CD14-positive monocyte (primary cell): Measurements from ENCODE around the gene CNIH1. TPM values are rescaled to one million over a fixed set of nuclear protein-coding genes. Genes with fewer than 3 reads are reported as not detected.

Source experiments
- DNase-seq, 3 donors: peaks; one replicate each; pipeline ENCODE4 v3.0.0-alpha.2; 2011 to 2022
- H2AFZ ChIP-seq: 2 replicates; pipeline ENCODE4 v1.6.0; 2012; ENCODE audit warnings: mild to moderate bottlenecking, low read depth, low read length, inconsistent platforms; ENCODE audit not compliant: insufficient read depth, poor library complexity, severe bottlenecking
- H3K27ac ChIP-seq, 2 donors: 1 replicate in 1 of 2; 2 replicates in 1 of 2; pipeline ENCODE4 v1.5.1; 2012 to 2013; ENCODE audit warnings: low read length in 2 of 2, control low read depth in 1 of 2, inconsistent platforms in 1 of 2, low read depth in 1 of 2, mild to moderate bottlenecking in 1 of 2
- H3K27me3 ChIP-seq, 2 donors: one replicate each; pipeline versions ENCODE4 v1.6.0 to v1.6.1; 2011 to 2013; ENCODE audit warnings: low read length in 2 of 2; ENCODE audit not compliant: control insufficient read depth in 2 of 2, insufficient read depth in 2 of 2
- H3K36me3 ChIP-seq, 2 donors: replicated peaks in 1 of 2; 1 replicate in 1 of 2; 2 replicates in 1 of 2; pipeline versions ENCODE4 v1.5.1 to v1.6.1; 2012 to 2013; ENCODE audit warnings: low read length in 2 of 2, control low read depth in 1 of 2, inconsistent platforms in 1 of 2, mild to moderate bottlenecking in 1 of 2; ENCODE audit not compliant: insufficient read depth in 2 of 2, control insufficient read depth in 1 of 2
- H3K4me1 ChIP-seq, 2 donors: 1 replicate in 1 of 2; 2 replicates in 1 of 2; pipeline versions ENCODE4 v1.5.1 to v1.6.1; 2012 to 2013; ENCODE audit warnings: low read length in 2 of 2, control low read depth in 1 of 2, inconsistent platforms in 1 of 2, mild to moderate bottlenecking in 1 of 2, moderate library complexity in 1 of 2; ENCODE audit not compliant: insufficient read depth in 2 of 2, control insufficient read depth in 1 of 2
- H3K4me2 ChIP-seq: replicated peaks from 2 replicates; pipeline ENCODE3; 2012; ENCODE audit warnings: low read length, moderate library complexity, mild to moderate bottlenecking; ENCODE audit not compliant: poor library complexity, severe bottlenecking; ENCODE audit errors: extremely low read depth
- H3K4me3 ChIP-seq, 3 experiments: fragments of 200-600 bp in 1 of 3; sonication (generic) in 1 of 3; replicated peaks in 1 of 3; 1 replicate in 2 of 3; 2 replicates in 1 of 3; pipeline ENCODE4 v1.5.1; 2011 to 2013; ENCODE audit warnings: low read length in 3 of 3, mild to moderate bottlenecking in 3 of 3, control low read depth in 2 of 3, low read depth in 2 of 3, inconsistent platforms in 1 of 3, moderate library complexity in 1 of 3
- H3K79me2 ChIP-seq: 2 replicates; pipeline ENCODE4 v1.6.0; 2012; ENCODE audit warnings: mild to moderate bottlenecking, control low read depth, inconsistent platforms, low read length, moderate library complexity; ENCODE audit not compliant: insufficient read depth
- H3K9ac ChIP-seq: 2 replicates; pipeline ENCODE4 v1.6.0; 2017; ENCODE audit warnings: low read length, mild to moderate bottlenecking; ENCODE audit not compliant: insufficient read depth, poor library complexity, severe bottlenecking
- H3K9me3 ChIP-seq, 2 donors: replicated peaks in 1 of 2; 1 replicate in 1 of 2; 2 replicates in 1 of 2; pipeline versions ENCODE4 v1.5.1 to v1.6.1; 2012 to 2013; ENCODE audit warnings: low read length in 2 of 2, control low read depth in 1 of 2; ENCODE audit not compliant: control insufficient read depth in 1 of 2, insufficient read depth in 1 of 2
- H4K20me1 ChIP-seq: 2 replicates; pipeline ENCODE4 v1.6.0; 2012; ENCODE audit warnings: mild to moderate bottlenecking, low read length, control low read depth, moderate library complexity; ENCODE audit not compliant: insufficient read depth
- H3K27ac Mint-ChIP-seq, 7 donors: one replicate each; pipeline ENCODE4 v1.8.0; 2020; ENCODE audit warnings: mild to moderate bottlenecking in 7 of 7, mixed read lengths in 7 of 7, moderate library complexity in 6 of 7, inconsistent platforms in 2 of 7
- H3K27me3 Mint-ChIP-seq, 3 donors: one replicate each; pipeline ENCODE4 v1.8.0; 2021 to 2022; ENCODE audit warnings: low read depth in 3 of 3, mild to moderate bottlenecking in 3 of 3, mixed read lengths in 3 of 3, moderate library complexity in 3 of 3, inconsistent platforms in 1 of 3
- H3K36me3 Mint-ChIP-seq, 2 donors: one replicate each; pipeline ENCODE4 v1.8.0; 2020; ENCODE audit warnings: mixed read lengths in 2 of 2, inconsistent platforms in 1 of 2, mild to moderate bottlenecking in 1 of 2
- H3K4me1 Mint-ChIP-seq: one replicate; pipeline ENCODE4 v1.8.0; 2020; ENCODE audit warnings: mild to moderate bottlenecking, mixed read lengths
- H3K4me3 Mint-ChIP-seq, 2 donors: one replicate each; pipeline ENCODE4 v1.8.0; 2020; ENCODE audit warnings: mild to moderate bottlenecking in 2 of 2, mixed read lengths in 2 of 2, moderate library complexity in 1 of 2
- H3K9me3 Mint-ChIP-seq, 7 donors: one replicate each; pipeline ENCODE4 v1.8.0; 2020 to 2022; ENCODE audit warnings: mixed read lengths in 7 of 7, mild to moderate bottlenecking in 6 of 7, moderate library complexity in 6 of 7, inconsistent platforms in 2 of 7
- WGBS: methylation state at CpG from one replicate; pipeline ENCODE4 v1.1.5; 2013; ENCODE audit warnings: missing lambda C conversion rate; ENCODE audit not compliant: insufficient coverage; 5-methylcytosine and 5-hydroxymethylcytosine counted together
- intact Hi-C, 2 donors: fragments of 100-400 bp; cut with micrococcal nuclease; formaldehyde crosslinking; loops; one replicate each; pipeline versions ENCODE4 v1.15.0 to v1.15.1; 2023
- polyA plus RNA-seq, 3 donors: library from polyadenylated mRNA; depleted of rRNA in 1 of 3; unstranded in 2 of 3; stranded (reverse) in 1 of 3; fragments of 300-500 nt in 2 of 3; fragments of >200 nt in 1 of 3; fragmentation: Illumina TruSeq in 2 of 3; gene quantifications; 1 replicate in 2 of 3; 2 replicates in 1 of 3; pipeline ENCODE4 v1.2.3, GENCODE V29; 2012 to 2021
- TF ChIP-seq, protein P1 (sequence below): fragments of 200-600 bp; IDR thresholded peaks from one replicate; pipeline ENCODE4 v1.8.0; 2022; ENCODE audit warnings: antibody characterized with exemption, mild to moderate bottlenecking

CNIH1 gene
- polyA plus RNA-seq, 3 donors = 109 to 162 (median 138) TPM

DNA sequence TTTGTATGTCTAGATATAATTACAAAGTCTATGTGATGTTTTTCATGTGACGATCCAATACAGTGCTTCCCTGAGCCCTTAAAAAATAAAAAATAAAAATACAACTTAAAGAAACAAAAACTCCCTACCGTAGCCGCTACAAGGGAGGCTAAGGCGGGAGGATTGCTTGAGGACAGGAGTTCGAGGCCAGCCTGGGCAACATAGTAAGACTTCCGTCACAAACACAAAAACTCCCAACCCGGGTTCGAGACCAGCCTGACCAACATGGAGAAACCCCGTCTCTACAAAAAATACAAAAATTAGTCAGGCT, 45.0 kb downstream of the CNIH1 start:
- Histone ChIP-seq H3K4me1 (peaks cover 27 to 31% of the 10 kb centered on the region in 2 donors), H2AFZ (peak overlapping the region; percentile 82), H3K4me2 (peak overlapping the region; percentile 96), H3K27me3 (no peaks in the 10 kb centered on the region), H4K20me1 (no peaks in the 10 kb centered on the region), H3K9ac (peak overlapping the region; percentile 48), H3K79me2 (peaks cover 43% of the 10 kb centered on the region), H3K9me3 (peaks cover 0 to 15% of the 10 kb centered on the region in 2 donors), H3K36me3 (no peaks in the 10 kb centered on the region), H3K4me3 (peak overlapping the region; percentile 46 to 90 (median 47)), H3K27ac (no peak overlapping the region)
- peaks cover 0 to 16% (median 6%) of the 10 kb centered on the region in 7 donors for H3K9me3 Mint-ChIP-seq
- no peak for DNase-seq
- H3K4me1 Mint-ChIP-seq = peaks cover 25% of the 10 kb centered on the region
- 40% methylated on average over 1 of the region's 9 CpGs for WGBS
- peaks cover 0 to 3% (median 2%) of the 10 kb centered on the region in 3 donors for H3K27me3 Mint-ChIP-seq
- peak overlapping the region in 2 of 7 donors; percentile 41 to 78 for H3K27ac Mint-ChIP-seq
- TF ChIP-seq, protein P1, sequence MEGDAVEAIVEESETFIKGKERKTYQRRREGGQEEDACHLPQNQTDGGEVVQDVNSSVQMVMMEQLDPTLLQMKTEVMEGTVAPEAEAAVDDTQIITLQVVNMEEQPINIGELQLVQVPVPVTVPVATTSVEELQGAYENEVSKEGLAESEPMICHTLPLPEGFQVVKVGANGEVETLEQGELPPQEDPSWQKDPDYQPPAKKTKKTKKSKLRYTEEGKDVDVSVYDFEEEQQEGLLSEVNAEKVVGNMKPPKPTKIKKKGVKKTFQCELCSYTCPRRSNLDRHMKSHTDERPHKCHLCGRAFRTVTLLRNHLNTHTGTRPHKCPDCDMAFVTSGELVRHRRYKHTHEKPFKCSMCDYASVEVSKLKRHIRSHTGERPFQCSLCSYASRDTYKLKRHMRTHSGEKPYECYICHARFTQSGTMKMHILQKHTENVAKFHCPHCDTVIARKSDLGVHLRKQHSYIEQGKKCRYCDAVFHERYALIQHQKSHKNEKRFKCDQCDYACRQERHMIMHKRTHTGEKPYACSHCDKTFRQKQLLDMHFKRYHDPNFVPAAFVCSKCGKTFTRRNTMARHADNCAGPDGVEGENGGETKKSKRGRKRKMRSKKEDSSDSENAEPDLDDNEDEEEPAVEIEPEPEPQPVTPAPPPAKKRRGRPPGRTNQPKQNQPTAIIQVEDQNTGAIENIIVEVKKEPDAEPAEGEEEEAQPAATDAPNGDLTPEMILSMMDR = no peak
- H3K36me3 Mint-ChIP-seq = no peaks in the 10 kb centered on the region
- intact Hi-C loops = loop anchor here (5.0 kb wide), 2 partner anchors 46 to 91 kb away; partner anchors contain the start of genes CNIH1 (in 2 of the 2) and GMFB (in 1 of the 2)
- peak overlapping the region; percentile 83 to 93 for H3K4me3 Mint-ChIP-seq

DNA sequence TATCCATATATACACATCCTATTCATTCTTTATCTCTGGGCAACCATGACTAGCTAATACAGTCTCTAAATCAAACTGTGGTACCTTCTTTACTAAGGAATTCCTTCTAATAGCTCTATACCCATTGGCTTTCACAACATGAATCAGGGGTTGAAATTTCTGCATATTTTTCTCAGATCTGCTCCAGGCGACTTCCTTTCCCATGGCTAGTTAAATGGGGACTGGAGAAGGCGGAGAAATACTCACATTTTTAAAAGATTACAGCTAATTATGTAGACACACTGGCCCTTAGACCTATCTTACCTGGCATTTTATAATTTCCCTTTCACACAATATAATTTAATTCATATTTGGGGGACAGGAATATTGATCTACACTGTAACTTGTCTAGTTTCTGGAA, 45.5 kb downstream of the CNIH1 start:
- WGBS = no CpG with 5 or more reads among the region's 2 CpGs
- H3K4me2 ChIP-seq = no peak overlapping the region
- intact Hi-C loops = loop anchor here (5.0 kb wide), 2 partner anchors 47 to 92 kb away; partner anchors contain the start of genes CNIH1 (in 2 of the 2) and GMFB (in 1 of the 2)
- H3K36me3 ChIP-seq = no peaks in the 10 kb centered on the region
- H3K27me3 ChIP-seq = no peaks in the 10 kb centered on the region
- TF ChIP-seq, protein P1 = no peak
- peaks cover 0 to 15% of the 10 kb centered on the region in 2 donors for H3K9me3 ChIP-seq
- H3K79me2 ChIP-seq = peaks cover 38% of the 10 kb centered on the region
- no peaks in the 10 kb centered on the region for H4K20me1 ChIP-seq
- DNase-seq = no peak
- H3K27ac ChIP-seq = no peak overlapping the region
- no peak overlapping the region for H3K9ac ChIP-seq
- no peak overlapping the region for H2AFZ ChIP-seq
- Mint-ChIP-seq H3K36me3 (no peaks in the 10 kb centered on the region), H3K4me1 (peaks cover 25% of the 10 kb centered on the region), H3K9me3 (peaks cover 0 to 16% (median 6%) of the 10 kb centered on the region in 7 donors), H3K27ac (no peak overlapping the region), H3K27me3 (peaks cover 0 to 3% (median 2%) of the 10 kb centered on the region in 3 donors), H3K4me3 (no peak overlapping the region)
- H3K4me1 ChIP-seq = peaks cover 27 to 31% of the 10 kb centered on the region in 2 donors
- no peak overlapping the region for H3K4me3 ChIP-seq
